ENCODE results near the gene SLC25A3. TPM values are rescaled to one million over a fixed set of nuclear protein-coding genes. Genes with fewer than 3 reads are reported as not detected.
"Not testable (repeated sequence)": the region's sequence is repeated elsewhere in the genome, so short reads cannot be mapped to it uniquely, and the experiment has no call there.

The SLC25A3 gene
- total and polyA plus RNA-seq, 5 donors = 961 to 1,403 (median 1,087) TPM

DNA sequence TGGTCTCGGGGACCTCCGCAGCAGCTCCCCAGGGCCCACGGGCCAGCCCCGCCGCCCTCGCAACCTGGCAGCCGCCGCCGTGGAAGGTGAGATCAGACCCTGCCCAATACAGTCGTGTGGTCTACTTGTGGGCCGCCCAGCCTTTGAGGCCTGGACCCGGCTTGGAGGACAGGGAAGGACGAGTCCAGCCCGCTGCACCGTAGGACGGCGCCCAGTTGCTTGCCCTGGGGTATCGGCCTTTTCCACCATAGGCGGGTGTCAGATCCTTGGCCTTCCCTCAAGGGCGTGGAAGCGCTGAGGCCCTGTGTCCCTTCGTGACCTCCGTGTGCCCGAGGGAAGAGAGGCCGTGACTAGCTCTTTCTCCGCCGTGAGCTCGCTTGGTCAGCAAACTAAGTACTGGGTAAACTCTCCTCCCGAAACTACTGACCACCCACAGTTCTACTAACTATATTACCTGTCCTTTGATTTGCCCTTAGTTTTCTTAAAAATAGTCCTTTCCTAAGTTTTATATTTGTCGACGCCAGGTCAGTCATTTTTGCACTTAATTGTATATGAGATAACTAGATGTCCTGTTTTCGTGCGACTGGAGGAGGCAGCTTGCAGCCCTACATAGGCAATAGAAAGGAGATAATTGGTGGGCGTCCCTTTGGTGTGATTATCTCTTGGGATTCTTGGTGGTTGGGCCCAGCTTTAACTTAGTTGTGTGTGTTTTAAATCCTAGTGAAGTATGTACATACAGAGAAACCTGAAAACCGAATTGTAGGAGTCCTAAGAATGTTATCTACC is 757 bp downstream of the SLC25A3 start:
- peak; percentile 72 to 83 (median 80) for DNase-seq
- Histone ChIP-seq H3K4me3 (ENCODE audit: low read length) (peak overlapping the region; percentile 82), H3K27ac (ENCODE audit: low read length) (peak overlapping the region; percentile 98), H3K9me3 (ENCODE audit: control insufficient read depth, low read length) (no peaks in the 10 kb centered on the region), H3K27me3 (ENCODE audit: control insufficient read depth, insufficient read depth) (no peaks in the 10 kb centered on the region), H3K4me1 (ENCODE audit: control insufficient read depth, insufficient read depth, low read length) (no peaks in the 10 kb centered on the region)
- ATAC-seq = peak; percentile 69 to 76
- intact Hi-C loops (cut with DNase I) = loop anchor here in 2 of 4 donors (10.0 kb wide), 1 partner anchor 51 kb away; the partner anchor contains the start of genes APAF1 (in 2 of the 2) and IKBIP (in 2 of the 2)
- WGBS = under 1% methylated on average over 35 of the region's 35 CpGs

DNA sequence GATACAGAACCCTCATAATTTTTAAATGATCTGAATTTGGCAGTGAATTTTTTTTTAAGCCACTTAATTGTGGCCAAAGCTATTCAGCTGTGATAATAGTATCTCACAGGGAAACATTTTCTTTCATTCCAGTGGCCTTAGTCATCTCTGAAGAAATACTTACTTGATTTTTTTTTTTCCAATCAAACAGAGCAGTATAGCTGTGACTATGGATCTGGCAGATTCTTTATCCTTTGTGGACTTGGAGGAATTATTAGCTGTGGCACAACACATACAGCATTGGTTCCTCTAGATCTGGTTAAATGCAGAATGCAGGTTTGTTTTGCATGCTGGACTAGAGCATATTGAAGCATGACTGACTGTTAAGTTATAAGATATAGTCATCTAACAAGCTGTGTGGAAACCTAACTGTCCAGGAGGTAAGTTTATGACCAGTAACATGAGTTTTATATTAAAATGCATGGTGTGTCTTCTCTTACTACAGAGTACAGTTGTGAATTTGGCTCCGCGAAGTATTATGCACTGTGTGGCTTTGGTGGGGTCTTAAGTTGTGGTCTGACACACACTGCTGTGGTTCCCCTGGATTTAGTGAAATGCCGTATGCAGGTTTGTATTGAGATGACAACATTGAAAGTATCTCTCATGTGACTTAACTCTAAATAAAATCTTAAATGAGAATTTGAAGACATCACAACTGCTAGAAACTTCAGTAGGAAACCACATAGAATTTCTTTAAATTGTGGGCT is 1.9 kb downstream of the SLC25A3 start:
- DNase-seq (no peak), ATAC-seq (no peak)
- Histone ChIP-seq H3K4me1 (ENCODE audit: control insufficient read depth, insufficient read depth, low read length) (no peaks in the 10 kb centered on the region), H3K4me3 (ENCODE audit: low read length) (peak overlapping the region; percentile 82), H3K27me3 (ENCODE audit: control insufficient read depth, insufficient read depth) (no peaks in the 10 kb centered on the region), H3K9me3 (ENCODE audit: control insufficient read depth, low read length) (no peaks in the 10 kb centered on the region), H3K27ac (ENCODE audit: low read length) (no peak overlapping the region)
- intact Hi-C loops (cut with DNase I) = loop anchor here in 2 of 4 donors (10.0 kb wide), 1 partner anchor 49 kb away; the partner anchor contains the start of genes APAF1 (in 2 of the 2) and IKBIP (in 2 of the 2)
- 40% methylated on average over 3 of the region's 3 CpGs for WGBS

DNA sequence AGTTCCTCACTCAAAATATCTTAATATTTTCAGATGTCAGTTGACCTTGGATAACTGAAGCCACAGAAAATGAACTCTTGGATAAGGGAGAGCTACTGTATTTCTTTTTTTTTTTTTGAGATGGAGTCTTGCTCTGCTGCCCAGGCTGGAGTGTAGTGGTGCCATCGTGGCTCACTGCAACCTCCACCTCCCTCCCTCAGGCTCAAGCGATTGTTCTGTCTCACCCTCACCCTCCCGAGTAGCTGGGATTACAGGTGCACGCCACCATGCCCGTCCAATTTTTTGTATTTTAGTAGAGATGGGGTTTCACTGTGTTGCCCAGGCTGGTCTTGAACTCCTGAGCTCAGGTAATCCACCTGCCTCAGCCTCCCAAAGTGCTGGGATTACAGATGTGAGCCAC is 3.8 kb downstream of the SLC25A3 start:
- DNase-seq; ATAC-seq; H3K9me3 ChIP-seq (ENCODE audit: control insufficient read depth, low read length); H3K4me1 ChIP-seq (ENCODE audit: control insufficient read depth, insufficient read depth, low read length); H3K4me3 ChIP-seq (ENCODE audit: low read length); H3K27me3 ChIP-seq (ENCODE audit: control insufficient read depth, insufficient read depth); H3K27ac ChIP-seq (ENCODE audit: low read length): not testable (repeated sequence)
- intact Hi-C loops (cut with DNase I) = loop anchor here in 2 of 4 donors (10.0 kb wide), 1 partner anchor 47 kb away; the partner anchor contains the start of genes APAF1 (in 2 of the 2) and IKBIP (in 2 of the 2)
- 87% methylated on average over 5 of the region's 5 CpGs for WGBS

DNA sequence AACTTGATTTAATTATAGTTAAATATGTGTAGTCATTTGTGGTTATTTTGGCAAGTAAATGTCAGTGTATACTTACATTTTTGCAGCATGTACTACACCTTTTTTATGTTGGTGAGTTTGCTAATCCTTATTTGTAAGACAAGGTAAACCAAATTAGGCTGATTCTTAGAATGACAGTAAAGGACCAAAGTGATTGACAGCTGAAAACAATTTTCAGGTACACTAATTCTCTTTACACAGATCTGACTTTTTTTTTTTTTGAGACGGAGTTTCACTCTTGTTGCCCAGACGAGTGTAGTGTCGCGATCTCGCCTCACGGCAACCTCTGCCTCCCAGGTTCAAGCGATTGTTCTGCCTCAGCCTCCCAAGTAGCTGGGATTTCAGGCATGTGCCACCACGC is 8.4 kb downstream of the SLC25A3 start:
- H3K27ac ChIP-seq (ENCODE audit: low read length) = no peak overlapping the region
- intact Hi-C loops (cut with DNase I) = no loop called here
- no peak for ATAC-seq
- H3K27me3 ChIP-seq (ENCODE audit: control insufficient read depth, insufficient read depth) = no peaks in the 10 kb centered on the region
- no peaks in the 10 kb centered on the region for H3K4me1 ChIP-seq (ENCODE audit: control insufficient read depth, insufficient read depth, low read length)
- H3K4me3 ChIP-seq (ENCODE audit: low read length) = no peak overlapping the region
- 93% methylated on average over 8 of the region's 8 CpGs for WGBS
- no peaks in the 10 kb centered on the region for H3K9me3 ChIP-seq (ENCODE audit: control insufficient read depth, low read length)
- no peak for DNase-seq

DNA sequence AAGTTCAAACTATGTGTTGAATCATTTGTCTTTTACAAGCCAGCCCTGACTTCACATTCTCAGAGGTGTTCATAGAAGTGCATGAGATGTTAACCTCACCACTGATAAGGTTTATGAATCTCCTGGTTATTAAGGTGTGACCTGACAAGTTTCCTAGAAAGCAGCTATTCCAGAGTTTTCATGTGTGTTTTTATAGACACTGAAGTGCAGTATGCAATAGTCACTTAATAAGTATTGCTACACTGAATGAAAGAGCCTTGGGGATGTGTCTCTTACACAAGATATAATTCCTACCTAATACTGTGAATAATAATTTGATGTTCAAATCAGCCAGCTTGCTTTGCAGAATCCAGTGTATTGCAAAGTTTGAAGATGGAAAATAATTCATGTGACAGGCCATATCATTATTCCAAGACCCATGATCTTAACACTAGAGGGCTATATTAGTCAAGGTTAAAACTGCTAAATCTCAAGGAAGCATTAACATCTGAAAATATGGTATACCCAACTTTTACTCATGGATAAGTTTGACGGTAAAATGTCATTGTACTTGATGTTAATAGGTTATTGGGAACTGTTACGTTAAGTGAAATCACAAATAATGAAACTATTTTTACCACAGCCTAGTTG is 13.0 kb downstream of the SLC25A3 start:
- WGBS = 67% methylated on average over 2 of the region's 2 CpGs
- DNase-seq = no peak
- Histone ChIP-seq H3K4me1 (ENCODE audit: control insufficient read depth, insufficient read depth, low read length) (no peaks in the 10 kb centered on the region), H3K27me3 (ENCODE audit: control insufficient read depth, insufficient read depth) (no peaks in the 10 kb centered on the region), H3K4me3 (ENCODE audit: low read length) (no peak overlapping the region), H3K27ac (ENCODE audit: low read length) (no peak overlapping the region), H3K9me3 (ENCODE audit: control insufficient read depth, low read length) (no peaks in the 10 kb centered on the region)
- no peak for ATAC-seq
- intact Hi-C loops (cut with DNase I) = no loop called here

DNA sequence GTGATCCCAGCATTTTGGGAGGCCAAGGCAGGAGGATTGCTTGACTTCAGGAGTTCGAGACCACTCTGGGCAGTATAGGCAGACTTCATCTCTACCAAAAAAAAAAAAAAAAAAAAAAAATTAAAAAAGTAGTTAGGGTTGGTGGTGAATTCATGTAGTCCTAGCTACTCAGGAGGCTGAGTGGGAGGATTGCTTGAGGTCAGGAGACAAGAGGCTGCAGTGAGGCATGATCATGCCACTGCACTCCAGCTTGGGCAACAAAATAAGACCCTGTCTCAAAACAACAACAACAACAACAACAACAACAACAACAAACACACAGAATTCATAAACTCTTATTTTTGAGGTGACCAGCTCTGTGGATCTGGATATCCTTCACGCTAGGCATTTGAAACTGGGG is 17.1 kb downstream of the SLC25A3 start:
- no peak for DNase-seq
- intact Hi-C loops (cut with DNase I) = no loop called here

DNA sequence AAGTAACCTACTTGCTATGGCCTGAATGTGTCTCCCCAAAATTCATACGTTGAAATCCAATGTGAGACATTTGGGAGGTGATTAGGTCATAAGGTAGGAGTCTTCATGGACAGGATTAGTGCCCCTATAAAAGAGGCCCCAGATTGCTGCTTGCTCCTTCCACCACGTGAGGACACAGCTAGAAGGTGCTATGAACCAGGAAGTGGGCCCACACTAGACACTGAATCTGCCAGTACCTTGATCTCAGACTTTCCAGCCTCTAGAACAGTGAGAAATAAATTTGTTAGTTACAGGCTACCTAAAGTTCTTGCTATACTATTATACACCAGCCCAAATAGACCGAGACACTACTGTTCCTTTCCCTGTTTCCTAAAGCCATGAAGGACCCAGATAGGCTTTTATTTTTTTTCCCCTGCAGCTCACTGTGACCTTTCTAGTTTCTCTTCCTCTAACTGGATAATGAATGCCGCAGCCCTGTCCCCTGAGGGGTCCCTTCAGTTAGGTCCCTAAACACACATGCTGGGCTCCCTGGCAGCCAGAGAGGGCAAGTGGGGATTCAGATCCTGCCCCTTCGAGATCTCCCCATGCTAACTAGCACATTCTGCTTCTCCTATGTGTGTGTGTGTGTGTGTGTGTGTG is 19.3 kb downstream of the SLC25A3 start:
- WGBS = 74% methylated on average over 5 of the region's 5 CpGs
- no peaks in the 10 kb centered on the region for H3K9me3 ChIP-seq (ENCODE audit: control insufficient read depth, low read length)
- no peaks in the 10 kb centered on the region for H3K27me3 ChIP-seq (ENCODE audit: control insufficient read depth, insufficient read depth)
- no peak overlapping the region for H3K4me3 ChIP-seq (ENCODE audit: low read length)
- intact Hi-C loops (cut with DNase I) = no loop called here
- ATAC-seq = no peak
- H3K27ac ChIP-seq (ENCODE audit: low read length) = no peak overlapping the region
- no peak for DNase-seq
- H3K4me1 ChIP-seq (ENCODE audit: control insufficient read depth, insufficient read depth, low read length) = no peaks in the 10 kb centered on the region

More for the DNA sequence above, 17.1 kb downstream of the SLC25A3 start:
- H3K4me1 ChIP-seq (ENCODE audit: control insufficient read depth, insufficient read depth, low read length) = no peaks in the 10 kb centered on the region
- H3K27ac ChIP-seq (ENCODE audit: low read length) = no peak overlapping the region
- no peaks in the 10 kb centered on the region for H3K27me3 ChIP-seq (ENCODE audit: control insufficient read depth, insufficient read depth)
- no peak overlapping the region for H3K4me3 ChIP-seq (ENCODE audit: low read length)
- WGBS = 98% methylated on average over 2 of the region's 2 CpGs
- no peak for ATAC-seq
- H3K9me3 ChIP-seq (ENCODE audit: control insufficient read depth, low read length) = no peaks in the 10 kb centered on the region

DNA sequence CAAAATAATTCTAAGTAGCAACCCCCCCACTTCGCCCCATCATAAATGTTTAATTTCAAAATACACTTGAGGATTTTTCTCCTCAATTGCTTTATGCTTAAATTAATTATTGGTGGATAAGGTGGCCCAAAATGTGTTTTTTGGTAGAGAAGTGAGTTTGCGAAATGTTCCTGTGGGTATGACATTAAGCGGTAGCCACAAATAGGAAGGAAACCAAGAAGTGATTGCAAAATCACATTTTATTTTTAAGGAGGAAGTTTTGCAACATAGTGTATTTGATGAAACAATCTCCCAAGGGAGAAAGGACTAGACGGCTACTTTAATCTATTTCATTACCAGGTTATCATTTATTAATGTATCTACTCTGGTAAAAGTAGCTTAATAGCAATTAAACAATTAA is 25.5 kb downstream of the SLC25A3 start:
- DNase-seq (no peak), ATAC-seq (peak; percentile 44 to 62)
- H3K9me3 ChIP-seq (ENCODE audit: control insufficient read depth, low read length) = no peaks in the 10 kb centered on the region
- no peak overlapping the region for H3K27ac ChIP-seq (ENCODE audit: low read length)
- intact Hi-C loops (cut with DNase I) = no loop called here
- H3K4me1 ChIP-seq (ENCODE audit: control insufficient read depth, insufficient read depth, low read length) = no peaks in the 10 kb centered on the region
- 48% methylated on average over 4 of the region's 4 CpGs for WGBS
- no peak overlapping the region for H3K4me3 ChIP-seq (ENCODE audit: low read length)
- no peaks in the 10 kb centered on the region for H3K27me3 ChIP-seq (ENCODE audit: control insufficient read depth, insufficient read depth)

DNA sequence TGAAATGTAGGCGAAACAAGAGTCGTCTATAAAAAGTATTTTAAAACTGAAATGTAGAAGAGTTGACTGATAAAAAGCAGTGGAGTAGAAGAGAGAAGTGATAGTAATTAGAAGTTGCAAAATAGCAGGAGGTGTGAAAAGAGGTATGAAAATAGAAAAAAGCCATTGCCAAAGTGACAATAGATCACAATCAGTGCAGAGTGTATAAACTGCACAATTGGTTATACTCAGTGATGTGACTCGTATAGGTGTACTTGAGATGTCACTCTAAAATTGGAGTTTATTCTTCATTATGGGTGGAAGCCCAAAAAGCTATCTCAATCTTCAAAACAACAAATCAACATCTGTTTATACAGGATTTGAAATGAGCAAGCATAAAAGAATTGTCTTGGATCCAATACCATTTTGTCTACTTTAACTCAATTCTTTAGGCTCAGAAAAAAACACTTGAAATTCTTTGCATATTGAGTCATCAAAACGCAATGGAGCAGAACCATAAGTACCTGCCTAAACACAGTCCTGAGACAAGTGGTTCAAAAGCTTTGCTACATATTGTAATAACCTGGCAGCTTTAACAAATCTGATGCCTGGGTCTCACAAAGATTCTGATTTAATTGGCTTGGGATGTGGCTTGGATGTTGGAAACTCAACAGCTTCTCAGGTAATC is 42.3 kb downstream of the SLC25A3 start:
- ATAC-seq (no peak), DNase-seq (no peak)
- H3K9me3 ChIP-seq (ENCODE audit: control insufficient read depth, low read length) = no peaks in the 10 kb centered on the region
- H3K4me1 ChIP-seq (ENCODE audit: control insufficient read depth, insufficient read depth, low read length) = peaks cover 1% of the 10 kb centered on the region
- intact Hi-C loops (cut with DNase I) = no loop called here
- H3K27ac ChIP-seq (ENCODE audit: low read length) = no peak overlapping the region
- WGBS = 76% methylated on average over 4 of the region's 4 CpGs
- no peaks in the 10 kb centered on the region for H3K27me3 ChIP-seq (ENCODE audit: control insufficient read depth, insufficient read depth)
- H3K4me3 ChIP-seq (ENCODE audit: low read length) = no peak overlapping the region

DNA sequence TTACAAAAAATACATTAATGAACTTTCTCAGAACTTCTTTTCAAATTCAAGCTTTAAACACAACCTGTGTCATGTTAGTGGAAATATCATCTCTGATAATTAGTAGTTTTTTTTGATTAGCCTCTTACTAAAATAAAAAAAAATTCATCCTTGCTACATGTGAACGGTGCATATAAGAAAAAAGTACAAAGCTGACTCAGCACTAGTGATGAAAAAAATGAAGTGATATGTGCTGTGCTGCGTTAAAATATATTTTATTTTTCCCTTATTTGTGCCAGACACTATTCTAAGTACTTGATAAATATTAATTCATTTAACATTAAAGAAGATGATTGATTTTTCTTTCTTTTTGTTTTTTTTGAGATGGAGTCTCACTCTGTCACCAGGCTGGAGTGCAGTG is 43.6 kb downstream of the SLC25A3 start:
- DNase-seq (no peak), ATAC-seq (no peak)
- no peaks in the 10 kb centered on the region for H3K27me3 ChIP-seq (ENCODE audit: control insufficient read depth, insufficient read depth)
- H3K27ac ChIP-seq (ENCODE audit: low read length) = no peak overlapping the region
- WGBS = 77% methylated on average over 2 of the region's 2 CpGs
- H3K4me3 ChIP-seq (ENCODE audit: low read length) = no peak overlapping the region
- H3K4me1 ChIP-seq (ENCODE audit: control insufficient read depth, insufficient read depth, low read length) = peaks cover 1% of the 10 kb centered on the region
- intact Hi-C loops (cut with DNase I) = no loop called here
- H3K9me3 ChIP-seq (ENCODE audit: control insufficient read depth, low read length) = no peaks in the 10 kb centered on the region

Measured in right cardiac atrium (tissue), 5 donors.